H1 (cell line): Measurements from ENCODE around the gene CDH11. TPM values are rescaled to one million over a fixed set of nuclear protein-coding genes. Genes with fewer than 3 reads are reported as not detected.

Source experiments
- CREB1 ChIP-seq: IDR thresholded peaks from 2 replicates; pipeline ENCODE4 v1.6.1; 2012; ENCODE audit warnings: inconsistent platforms
- CTCF ChIP-seq, 3 experiments: IDR thresholded peaks; 1 replicate in 2 of 3; 2 replicates in 1 of 3; pipeline versions ENCODE4 v1.5.1 to v1.6.1; 2011; ENCODE audit warnings: low read length in 3 of 3, mild to moderate bottlenecking in 3 of 3, inconsistent platforms in 2 of 3, low read depth in 1 of 3, moderate library complexity in 1 of 3; ENCODE audit not compliant: insufficient read depth in 1 of 3; ENCODE audit errors: control extremely low read depth in 1 of 3
- SRF ChIP-seq: IDR thresholded peaks from 2 replicates; pipeline ENCODE4 v1.6.1; 2011; ENCODE audit warnings: mild to moderate bottlenecking, low read depth, low read length, moderate library complexity
- polyA plus RNA-seq, 7 experiments: library from polyadenylated mRNA; depleted of rRNA in 3 of 7; stranded (reverse) in 5 of 7; unstranded in 2 of 7; fragments of >200 nt in 5 of 7; fragments of 200-250 nt in 2 of 7; gene quantifications; 1 replicate in 5 of 7; 2 replicates in 1 of 7; 4 replicates in 1 of 7; pipeline versions ENCODE4 v1.2.1 to v1.2.3, GENCODE V29; 2011 to 2013; ENCODE audit warnings: missing spikeins in 2 of 7, mixed read lengths in 2 of 7
- total RNA-seq: library from RNA; stranded (reverse); fragmentation: NEBNext Ultra II Directional; extraction: Animal tissue kit (Norgen Biotek cat#: 25700); gene quantifications from 2 replicates; pipeline ENCODE4 v1.2.1, GENCODE V29; 2021

CDH11 gene
- total and polyA plus RNA-seq, 2 of the 8 experiments (the other 6 are each of a cell fraction or from before 2014, with no cell fraction given) = 3.3 to 8.4 TPM

GRCh38 chr16:65099607-65100006 lies 22.3 kb downstream of the CDH11 start (continued):
- no peak for TF ChIP-seq CTCF (IDR thresholded peaks at IDR 0.05; ENCODE audit: control extremely low read depth in 1 of 3, insufficient read depth in 1 of 3, low read depth in 1 of 3, low read length in 3 of 3)
- TF ChIP-seq SRF = no peak
- no peak for TF ChIP-seq CREB1
